GM12892 (cell line): ENCODE data around the gene SNTN.

Experiments used
- POLR2A ChIP-seq: IDR thresholded peaks from 2 replicates; pipeline ENCODE4 v1.6.1; 2011; ENCODE audit warnings: low read depth, low read length, control low read depth
- TAF1 ChIP-seq: IDR thresholded peaks from 2 replicates; pipeline ENCODE4 v1.6.1; 2011; ENCODE audit warnings: low read depth, mild to moderate bottlenecking, control low read depth, low read length, borderline replicate concordance

- no peak for TF ChIP-seq POLR2A
- TF ChIP-seq TAF1: no peak
Measured at GRCh38 chr3:63635186-63635585, 17.3 kb upstream of the SNTN start.
